Mammary epithelial cell (primary cell): ENCODE results near the gene CLEC2A.

Experiments
- CTCF ChIP-seq, 2 donors: IDR thresholded peaks in 1 of 2; conservative IDR thresholded peaks in 1 of 2; 2 replicates each; pipeline ENCODE4 v1.5.1; 2011 to 2012; ENCODE audit warnings: inconsistent platforms in 2 of 2, low read length in 2 of 2, mild to moderate bottlenecking in 2 of 2, control low read depth in 1 of 2, low read depth in 1 of 2; ENCODE audit not compliant: insufficient read depth in 1 of 2; ENCODE audit errors: extremely low read depth in 1 of 2
- EZH2 ChIP-seq: IDR thresholded peaks from 2 replicates; pipeline ENCODE4 v1.6.1; 2012; ENCODE audit warnings: low read length, inconsistent platforms, borderline replicate concordance

- TF ChIP-seq EZH2 (no peak), CTCF (conservative IDR thresholded peaks at IDR 0.05 in 1 of 2, IDR thresholded peaks at IDR 0.05 in 1 of 2; ENCODE audit: extremely low read depth in 1 of 2, insufficient read depth in 1 of 2, low read depth in 1 of 2, low read length in 2 of 2) (no peak)
Measured at GRCh38 chr12:9910716-9911421, 21.3 kb downstream of the CLEC2A start.
